ENCODE results near the gene PTGER3. TPM values are rescaled to one million over a fixed set of nuclear protein-coding genes. Genes with fewer than 3 reads are reported as not detected.

PTGER3 gene
- total RNA-seq (2022), result 0.09 and 0.10 TPM in 2 replicates
- percentile 4 among the genes with signal in this experiment for Bru-seq, nascent RNA
- percentile 11 among the genes with signal in this experiment for BruChase-seq, experiment 1, labeled RNA remaining after a 6-hour chase
- percentile 9 among the genes with signal in this experiment for BruChase-seq, experiment 2, labeled RNA remaining after a 2-hour chase
- long read RNA-seq, result 0 reads

GRCh38 chr1:71047635-71048607 lies at the start of gene PTGER3:
TSS of gene PTGER3 (minus strand) at chr1:71047816. CDS start at chr1:71047577, 239 bp downstream.
- no TSS peak for BruUV-seq (replicated peaks)
- Mint-ChIP-seq H3K36me3 (ENCODE audit: insufficient read depth, unreplicated experiment) (no peaks in the 10 kb centered on the region), H3K27ac (ENCODE audit: unreplicated experiment) (no peak within 1 kb of the TSS), H3K9me3 (ENCODE audit: low read depth, unreplicated experiment) (no peaks in the 10 kb centered on the region), H3K4me3 (ENCODE audit: low read depth, unreplicated experiment) (peak within 1 kb of the TSS; percentile 73), H3K4me1 (ENCODE audit: low read depth, unreplicated experiment) (no peaks in the 10 kb centered on the region), H3K27me3 (ENCODE audit: unreplicated experiment) (peaks cover 51% of the 10 kb centered on the region)
- intact Hi-C loops (cut with micrococcal nuclease; ENCODE audit: unreplicated experiment), result loop anchor here (2.0 kb wide), 1 partner anchor 303 kb away; no protein-coding TSS in a partner anchor
- TF ChIP-seq CTCF (IDR thresholded peaks at IDR 0.05; ENCODE audit: unreplicated experiment), result no peak
- DNase-seq, result peak; percentile 70
- CTCF ChIA-PET, result no interaction called here

- Mint-ChIP-seq H3K27me3 (ENCODE audit: unreplicated experiment) (no peaks in the 10 kb centered on the region), H3K4me1 (ENCODE audit: low read depth, unreplicated experiment) (no peaks in the 10 kb centered on the region), H3K9me3 (ENCODE audit: low read depth, unreplicated experiment) (no peaks in the 10 kb centered on the region), H3K36me3 (ENCODE audit: insufficient read depth, unreplicated experiment) (no peaks in the 10 kb centered on the region), H3K4me3 (ENCODE audit: low read depth, unreplicated experiment) (no peak overlapping the region), H3K27ac (ENCODE audit: unreplicated experiment) (no peak overlapping the region)
- TF ChIP-seq CTCF (IDR thresholded peaks at IDR 0.05; ENCODE audit: unreplicated experiment), result no peak
- intact Hi-C loops (cut with micrococcal nuclease; ENCODE audit: unreplicated experiment), result loop anchor here (5.0 kb wide), 2 partner anchors 427 to 942 kb away; no protein-coding TSS in a partner anchor
- BruUV-seq (replicated peaks), result no TSS peak
- no peak for DNase-seq
- CTCF ChIA-PET, result no interaction called here
Measured at GRCh38 chr1:71094913-71095312, 47.3 kb upstream of the PTGER3 start.

GRCh38 chr1:71093938-71094337 lies 46.3 kb upstream of the PTGER3 start:
- CTCF ChIA-PET, result no interaction called here
- TF ChIP-seq CTCF (IDR thresholded peaks at IDR 0.05; ENCODE audit: unreplicated experiment), result no peak
- Mint-ChIP-seq H3K27ac (ENCODE audit: unreplicated experiment) (no peak overlapping the region), H3K4me1 (ENCODE audit: low read depth, unreplicated experiment) (peaks cover 2% of the 10 kb centered on the region), H3K9me3 (ENCODE audit: low read depth, unreplicated experiment) (no peaks in the 10 kb centered on the region), H3K27me3 (ENCODE audit: unreplicated experiment) (no peaks in the 10 kb centered on the region), H3K4me3 (ENCODE audit: low read depth, unreplicated experiment) (no peak overlapping the region), H3K36me3 (ENCODE audit: insufficient read depth, unreplicated experiment) (no peaks in the 10 kb centered on the region)
- no peak for DNase-seq
- BruUV-seq (replicated peaks), result no TSS peak
- intact Hi-C loops (cut with micrococcal nuclease; ENCODE audit: unreplicated experiment), result loop anchor here (5.0 kb wide), 1 partner anchor 428 kb away; no protein-coding TSS in a partner anchor

- Mint-ChIP-seq H3K36me3 (ENCODE audit: insufficient read depth, unreplicated experiment) (no peaks in the 10 kb centered on the region), H3K4me3 (ENCODE audit: low read depth, unreplicated experiment) (no peak overlapping the region), H3K27ac (ENCODE audit: unreplicated experiment) (no peak overlapping the region), H3K27me3 (ENCODE audit: unreplicated experiment) (no peaks in the 10 kb centered on the region), H3K9me3 (ENCODE audit: low read depth, unreplicated experiment) (no peaks in the 10 kb centered on the region), H3K4me1 (ENCODE audit: low read depth, unreplicated experiment) (peaks cover 7% of the 10 kb centered on the region)
- no TSS peak for BruUV-seq (replicated peaks)
- intact Hi-C loops (cut with micrococcal nuclease; ENCODE audit: unreplicated experiment), result loop anchor here (5.0 kb wide), 1 partner anchor 433 kb away; no protein-coding TSS in a partner anchor
- no peak for DNase-seq
- TF ChIP-seq CTCF (IDR thresholded peaks at IDR 0.05; ENCODE audit: unreplicated experiment), result no peak
- CTCF ChIA-PET, result interaction anchor here (0.7 kb wide), 1 partner anchor 1678 kb away, joined by 4 read pairs; no protein-coding TSS in a partner anchor
Measured at GRCh38 chr1:71089536-71090270, 42.1 kb upstream of the PTGER3 start.

Measured in Calu3 (cell line).